GM18861 (cell line): ENCODE results near the gene POLA2.
A peak's percentile ranks its signal among the peaks of the same experiment; 100 is the strongest.
"Not testable (repeated sequence)": the region's sequence is repeated elsewhere in the genome, so short reads cannot be mapped to it uniquely, and the experiment has no call there.

Experiments
- ATAC-seq: cut with Tn5 transposase; IDR thresholded peaks from one replicate; pipeline ENCODE4 v1.9.1; 2021; ENCODE audit not compliant: unreplicated experiment

POLA2 gene

DNA sequence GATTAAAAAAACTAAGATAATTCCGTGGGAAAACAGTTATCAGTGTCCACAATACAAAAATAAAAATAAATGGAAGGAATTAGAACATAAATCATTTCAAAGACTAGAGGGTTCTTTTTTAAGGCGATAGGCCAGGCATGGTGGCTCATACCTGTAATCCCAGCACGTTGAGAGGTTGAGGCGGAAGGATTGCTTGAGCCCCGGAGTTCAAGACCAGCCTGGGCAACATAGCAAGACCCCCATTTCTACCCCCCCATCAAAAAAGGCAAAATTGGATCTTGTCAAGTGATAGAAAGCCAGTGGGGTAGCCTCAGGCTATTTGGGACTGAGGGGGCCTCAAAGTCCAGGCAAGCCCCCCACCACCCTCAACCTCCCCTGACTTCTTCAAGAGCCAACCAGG lies 20.6 kb upstream of the POLA2 start:
- ATAC-seq: no peak

DNA sequence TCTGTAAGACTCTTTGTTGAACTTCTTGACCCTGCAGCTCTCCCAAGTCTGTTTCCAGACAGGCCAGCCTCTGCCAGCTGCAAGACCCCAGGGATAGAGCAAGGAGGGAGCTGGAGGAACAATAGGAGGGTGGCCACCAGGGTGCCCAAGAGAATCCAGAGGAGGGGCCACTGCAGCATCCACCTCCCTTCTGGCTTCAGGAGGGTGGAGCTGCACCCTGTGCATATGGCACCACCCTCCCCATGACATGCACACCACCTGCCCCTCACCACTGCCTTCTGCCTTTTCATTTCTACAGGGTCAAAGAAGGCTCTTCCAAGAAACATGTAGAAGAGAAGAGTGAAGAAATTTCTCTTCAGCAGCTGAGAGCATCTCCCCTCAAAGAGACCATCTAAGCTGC lies 20.1 kb upstream of the POLA2 start:
- ATAC-seq: no peak

DNA sequence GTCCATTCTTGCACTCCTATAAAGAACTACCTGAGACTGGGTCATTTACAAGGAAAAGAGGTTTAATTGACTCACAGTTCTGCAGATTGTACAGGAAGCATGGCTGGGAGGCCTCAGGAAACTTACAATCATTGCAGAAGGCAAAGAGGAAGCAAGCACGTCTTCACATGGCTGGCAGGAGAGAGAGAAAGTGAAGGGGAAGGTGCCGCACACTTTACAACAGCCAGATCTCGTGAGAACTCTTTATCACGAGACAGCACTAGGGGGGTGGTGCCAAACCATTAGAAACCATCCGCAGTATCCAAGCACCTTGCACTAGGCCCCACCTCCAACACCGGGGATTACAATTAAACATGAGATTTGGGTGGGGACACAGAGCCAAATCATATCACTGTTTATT lies 19.4 kb upstream of the POLA2 start:
- no peak for ATAC-seq

DNA sequence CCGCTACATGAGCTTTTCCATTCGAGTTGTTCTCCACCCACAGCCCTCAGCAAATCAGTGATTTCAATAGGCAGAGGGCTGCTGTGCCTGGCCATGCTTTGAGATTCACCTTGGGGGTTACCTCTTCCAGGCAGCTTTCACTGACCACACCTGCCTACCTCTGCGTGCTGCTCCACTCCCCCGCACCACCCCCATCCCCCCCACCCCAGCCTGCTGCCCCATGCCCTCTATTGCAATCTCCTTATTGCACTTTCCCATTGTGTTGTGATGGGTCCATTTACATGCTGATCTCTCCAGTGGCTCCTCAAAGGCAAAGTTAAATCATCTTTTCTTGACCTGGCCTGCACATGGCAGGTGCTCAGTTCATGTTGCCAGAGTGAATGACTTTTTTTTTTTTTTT lies 18.0 kb upstream of the POLA2 start:
- ATAC-seq: no peak

DNA sequence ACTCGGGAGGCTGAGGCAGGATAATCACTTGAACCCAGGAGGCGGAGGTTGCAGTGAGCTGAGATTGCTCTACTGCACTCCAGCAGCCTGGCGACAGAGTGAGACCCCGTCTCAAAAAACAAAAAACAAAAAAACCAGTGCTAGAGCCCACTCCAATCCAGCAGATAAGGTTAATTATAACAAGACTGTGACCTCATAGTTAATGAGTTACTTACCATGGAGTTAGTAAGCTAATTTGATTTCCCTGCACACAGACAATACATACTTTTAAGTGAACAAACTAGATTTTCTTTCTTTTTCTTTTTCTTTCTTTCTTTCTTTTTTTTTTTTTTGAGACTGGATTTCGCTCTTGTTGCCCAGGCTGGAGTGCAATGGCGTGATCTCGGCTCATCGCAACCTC lies 16.7 kb upstream of the POLA2 start:
- ATAC-seq: not testable (repeated sequence)

DNA sequence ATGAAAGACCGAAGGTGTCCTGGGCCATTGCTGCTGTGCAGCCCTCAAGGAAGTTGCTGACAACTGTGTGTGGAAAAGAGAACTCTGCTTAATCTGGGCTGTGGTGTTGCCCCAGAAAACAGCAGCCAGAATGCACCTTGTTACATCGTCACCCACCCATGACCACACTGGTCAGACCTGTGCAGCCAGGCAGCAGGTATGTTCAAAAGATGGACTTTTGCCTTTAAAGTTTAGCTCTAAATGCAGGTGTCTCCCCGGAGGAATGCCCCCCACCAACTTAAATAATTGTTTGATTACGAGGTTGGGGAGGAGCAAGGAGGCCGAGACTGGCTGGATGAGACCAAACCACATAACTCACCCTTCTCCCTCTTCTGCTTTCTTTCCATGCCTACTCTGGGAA lies 15.3 kb upstream of the POLA2 start:
- ATAC-seq: no peak

DNA sequence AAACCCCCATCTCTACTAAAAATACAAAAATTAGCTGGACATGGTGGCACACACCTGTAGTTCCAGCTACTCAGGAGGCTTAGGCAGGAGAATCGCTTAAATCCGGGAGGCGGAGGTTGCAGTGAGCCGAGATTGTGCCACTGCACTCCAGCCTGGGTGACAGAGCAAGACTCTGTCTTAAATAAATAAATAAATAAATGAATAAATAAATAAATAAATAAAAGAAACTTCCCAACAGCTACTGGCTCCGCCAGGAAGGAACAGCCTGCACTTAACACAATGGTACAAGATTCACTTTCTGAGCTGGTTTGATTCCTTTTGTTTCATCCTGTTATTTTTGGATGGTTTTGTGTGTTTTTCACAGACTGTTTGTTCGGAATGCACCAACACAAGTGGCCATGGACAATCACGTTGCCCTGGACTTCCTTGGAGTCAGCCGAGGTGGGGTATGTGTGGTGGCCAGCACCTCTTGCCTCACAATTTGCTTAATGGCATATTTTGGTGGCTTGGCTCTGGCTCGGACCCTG lies 13.5 kb upstream of the POLA2 start:
- ATAC-seq: not testable (repeated sequence)

DNA sequence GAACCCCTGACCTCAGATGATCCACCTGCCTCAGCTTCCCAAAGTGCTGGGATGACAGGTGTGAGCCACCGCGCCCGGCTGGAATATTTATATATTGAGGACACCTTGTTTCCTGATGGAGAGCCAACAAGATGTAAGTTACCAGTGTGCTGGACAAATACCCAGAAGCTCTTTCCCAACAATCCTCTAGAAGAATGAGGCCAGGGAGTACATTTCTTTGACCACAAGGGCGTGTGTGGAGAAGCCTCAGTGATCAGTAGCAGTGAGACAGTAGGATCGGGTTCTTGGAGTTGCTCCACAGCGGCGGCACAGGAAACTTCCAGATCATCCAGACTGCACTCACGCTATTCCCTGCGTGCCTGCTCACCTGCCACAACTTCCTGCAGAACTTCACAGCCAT lies 10.3 kb upstream of the POLA2 start:
- no peak for ATAC-seq

DNA sequence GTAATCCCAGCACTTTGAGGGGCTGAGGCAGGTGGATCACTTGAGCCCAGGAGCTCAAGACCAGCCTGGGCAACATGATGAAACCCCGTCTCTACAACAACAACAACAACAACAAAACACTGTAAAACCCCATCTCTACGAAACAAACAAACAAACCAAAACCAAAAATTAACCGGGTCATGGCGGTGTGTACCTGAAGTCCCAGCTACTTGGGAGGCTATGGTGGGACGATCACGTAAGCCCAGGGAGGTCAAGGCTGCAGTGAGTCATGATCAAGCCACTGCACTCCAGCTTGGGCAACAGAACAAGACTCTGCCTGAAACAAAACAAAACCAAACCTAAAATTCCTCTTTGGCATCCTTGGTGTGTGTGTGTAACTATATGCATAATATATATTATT lies 7.0 kb upstream of the POLA2 start:
- ATAC-seq: no peak

DNA sequence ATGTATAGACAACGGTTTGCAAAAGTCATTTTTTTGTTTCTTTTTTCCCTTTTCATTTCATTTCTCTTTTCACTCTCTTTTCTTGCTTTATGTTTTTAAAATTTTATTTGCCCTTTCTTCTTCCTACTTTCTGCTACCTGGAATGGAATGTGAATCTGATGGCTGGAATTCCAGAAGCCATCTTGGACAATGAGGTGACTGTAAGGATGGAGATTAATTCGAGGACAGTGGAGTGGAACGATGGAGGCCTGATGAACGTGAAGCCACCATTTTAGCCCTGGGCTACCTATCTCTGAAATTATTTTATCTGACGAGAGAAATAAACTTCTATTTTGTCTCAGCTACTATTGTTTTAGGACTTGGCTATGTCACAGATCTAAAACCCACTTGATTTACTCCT lies 2.8 kb upstream of the POLA2 start:
- no peak for ATAC-seq

DNA sequence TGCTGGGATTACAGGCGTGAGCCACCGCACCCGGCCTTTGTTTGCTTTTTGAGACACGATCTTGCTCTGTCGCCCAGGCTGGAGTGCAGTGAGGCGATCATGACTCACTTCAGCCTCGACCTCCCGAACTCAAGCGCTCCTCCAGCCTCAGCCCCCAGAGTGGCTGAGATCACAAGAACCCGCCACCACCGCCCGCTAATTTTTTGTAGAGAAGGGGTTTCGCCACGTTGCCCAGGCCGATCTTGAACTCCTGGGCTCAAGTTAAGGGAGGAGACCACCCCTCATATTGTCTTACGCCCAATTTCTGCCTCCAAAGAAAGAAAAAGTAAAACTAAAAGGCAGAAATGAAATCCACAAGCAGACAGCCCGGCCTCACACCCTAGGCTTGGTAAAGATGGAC lies 1.5 kb upstream of the POLA2 start:
- no peak for ATAC-seq

DNA sequence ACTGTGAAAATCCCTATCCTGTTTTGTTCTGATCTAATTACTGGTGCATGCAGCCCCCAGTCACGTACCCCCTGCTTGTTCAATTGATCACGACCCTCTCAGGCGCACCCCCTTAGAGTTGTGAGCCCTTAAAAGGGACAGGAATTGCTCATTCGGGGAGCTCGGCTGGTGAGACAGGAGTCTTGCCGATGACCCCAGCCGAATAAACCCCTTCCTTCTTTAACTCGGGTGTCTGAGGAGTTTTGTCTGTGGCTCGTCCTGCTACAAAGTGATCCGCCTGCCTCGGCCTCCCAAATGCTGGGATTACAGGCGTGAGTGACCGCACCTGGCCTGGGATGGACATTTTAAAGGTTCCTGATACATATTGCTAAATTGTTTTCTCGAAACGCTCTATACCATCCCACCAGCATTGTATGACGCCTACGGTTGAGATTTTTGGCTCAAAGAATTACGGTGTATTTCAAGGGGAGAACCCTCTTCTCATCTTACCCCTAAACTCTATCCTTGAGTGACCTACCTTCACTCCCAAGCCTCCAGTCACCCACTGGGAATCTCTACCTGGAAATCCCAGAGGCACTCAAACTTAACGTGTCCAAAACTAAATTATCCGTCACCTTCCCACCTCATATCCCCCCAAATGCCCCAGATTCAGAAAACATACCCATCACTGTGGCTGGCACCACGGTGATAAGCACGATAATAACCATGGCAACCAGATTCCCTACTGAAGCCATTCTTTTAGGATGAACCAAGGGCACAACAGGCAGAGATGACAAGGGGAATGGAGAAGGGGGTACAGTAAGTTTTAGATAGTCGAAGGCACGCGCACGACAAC lies 789 bp upstream of the POLA2 start:
- ATAC-seq: peak; percentile 20

DNA sequence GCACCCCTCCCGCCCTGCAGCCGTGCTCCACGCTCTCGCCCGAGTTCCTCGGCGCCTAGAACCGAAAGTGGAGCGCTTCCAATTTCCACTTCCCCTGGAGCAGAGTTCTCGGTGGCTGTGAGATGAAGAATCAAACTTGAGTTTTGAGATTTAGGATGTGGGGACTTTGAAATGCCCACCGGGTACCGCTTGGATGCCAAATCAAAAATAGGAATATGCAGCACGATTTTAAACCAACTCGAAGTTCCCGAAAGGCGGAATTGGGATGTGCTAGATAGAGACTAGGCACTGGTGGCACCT lies 569 bp downstream of the POLA2 start:
- ATAC-seq: no peak

DNA sequence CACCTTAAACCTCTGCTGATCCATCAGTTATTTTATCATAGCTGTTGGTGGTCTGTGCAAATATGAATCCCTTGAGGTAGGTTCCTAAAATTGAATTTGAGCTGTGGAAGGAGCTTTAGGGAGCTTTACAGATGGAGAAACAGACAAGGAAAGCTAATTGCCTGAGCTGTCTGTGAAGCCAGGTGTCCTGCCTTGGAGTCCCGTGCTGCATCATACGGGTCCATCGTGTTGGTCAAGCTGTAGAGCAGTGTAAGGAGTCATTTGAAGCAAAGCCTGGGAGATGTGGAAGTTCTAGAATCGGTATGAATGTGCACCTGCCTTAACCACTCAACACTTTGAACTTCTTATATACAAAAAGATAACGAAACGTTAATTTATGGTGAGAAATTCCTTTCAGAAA lies 1.0 kb downstream of the POLA2 start:
- ATAC-seq: no peak

DNA sequence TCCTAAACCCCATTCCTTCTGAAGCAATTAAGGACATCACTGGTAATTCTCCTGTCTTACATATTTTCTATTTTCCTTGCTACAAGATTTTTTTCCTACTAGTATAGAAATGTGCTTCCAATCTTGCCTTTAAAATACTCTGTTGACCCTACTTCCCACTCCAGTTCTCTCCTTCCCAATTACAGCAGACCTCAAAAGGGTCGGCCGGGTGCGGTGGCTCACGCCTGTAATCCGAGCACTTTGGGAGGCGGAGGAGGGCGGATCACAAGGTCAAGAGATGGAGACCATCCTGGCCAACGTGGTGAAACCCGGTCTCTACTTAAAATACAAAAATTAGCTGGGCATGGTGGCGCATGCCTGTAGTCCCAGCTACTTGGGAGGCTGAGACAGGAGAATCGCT lies 3.0 kb downstream of the POLA2 start:
- not testable (repeated sequence) for ATAC-seq

DNA sequence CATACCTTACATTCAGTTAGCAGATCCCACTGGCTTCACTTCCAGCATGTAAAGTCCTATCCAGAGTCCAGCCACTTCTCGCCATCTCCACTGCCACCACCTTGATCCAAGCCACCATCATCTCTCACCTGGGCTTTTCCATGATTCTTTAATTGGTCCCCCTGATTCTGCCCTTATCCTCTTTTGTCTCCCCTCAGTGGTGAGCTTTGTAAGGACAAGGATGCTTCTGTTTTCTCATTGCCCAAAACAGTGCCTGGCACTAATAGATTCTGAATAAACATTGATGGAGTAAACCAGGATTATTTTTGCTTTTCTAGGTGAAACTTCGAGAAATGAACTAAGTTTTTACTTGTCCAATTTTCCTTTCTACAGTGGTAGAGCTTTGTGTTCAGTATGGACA lies 4.4 kb downstream of the POLA2 start:
- ATAC-seq: no peak

DNA sequence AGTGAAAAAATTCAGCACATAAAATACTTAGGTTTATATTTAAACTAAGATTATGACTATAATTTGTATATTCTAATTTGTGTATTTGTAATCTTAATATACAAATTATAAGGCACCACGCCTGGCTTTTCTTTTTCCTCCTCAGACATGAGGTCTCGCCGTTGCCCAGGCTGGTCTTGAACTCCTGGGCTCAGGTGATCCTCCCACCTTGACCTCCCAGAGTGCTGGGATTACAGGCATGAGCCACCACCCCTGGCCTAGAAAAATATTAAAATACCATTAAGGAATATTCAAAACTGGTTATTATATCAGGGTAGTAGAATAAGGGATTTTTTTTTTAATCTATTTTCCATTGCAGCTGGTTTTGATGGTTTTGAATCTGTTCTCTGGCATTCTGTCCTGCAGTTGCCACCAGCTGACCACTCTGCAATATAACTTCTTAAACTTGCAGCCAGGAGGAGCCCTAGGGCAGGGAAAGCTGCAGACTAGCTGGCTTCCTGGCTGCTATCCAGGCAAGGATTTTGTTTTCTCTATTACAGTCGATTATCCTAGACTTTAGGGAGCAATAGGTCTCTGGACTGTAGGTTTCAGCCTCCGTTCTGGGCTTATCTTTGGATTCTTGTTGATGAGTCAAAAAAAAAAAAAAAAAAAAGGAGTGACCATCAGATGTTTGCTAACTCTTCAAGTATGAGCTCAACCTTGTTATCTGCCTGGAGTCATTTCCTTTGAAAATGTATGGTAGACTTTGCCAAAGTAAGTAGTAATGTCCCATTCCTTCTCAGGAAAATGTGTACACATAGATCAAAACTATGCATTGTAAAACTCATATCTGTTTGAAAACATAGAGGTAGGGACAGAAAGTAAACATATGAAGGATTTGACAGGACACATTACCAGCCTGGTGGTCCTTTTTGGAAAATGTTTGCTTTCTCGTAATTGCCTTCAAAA lies 13.2 kb downstream of the POLA2 start:
- ATAC-seq: no peak

DNA sequence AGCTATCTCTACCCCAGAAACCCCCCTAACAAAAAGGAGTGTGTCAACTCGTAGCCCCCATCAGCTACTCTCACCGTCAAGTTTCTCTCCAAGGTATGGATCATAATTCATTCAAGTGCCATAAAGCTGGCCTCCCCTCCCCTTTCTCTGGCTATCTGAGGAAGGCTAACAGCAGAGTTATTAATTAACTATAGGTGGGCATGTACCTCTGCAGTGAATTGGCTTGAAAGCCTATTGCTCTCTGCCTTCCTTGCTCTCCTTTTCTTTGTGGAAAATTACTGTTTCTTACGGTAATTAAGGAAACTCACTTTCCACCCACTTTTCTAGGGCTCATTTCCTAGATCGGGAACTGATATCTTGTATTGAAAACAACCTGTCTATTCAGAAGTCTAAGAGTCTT lies 14.1 kb downstream of the POLA2 start:
- ATAC-seq: no peak

DNA sequence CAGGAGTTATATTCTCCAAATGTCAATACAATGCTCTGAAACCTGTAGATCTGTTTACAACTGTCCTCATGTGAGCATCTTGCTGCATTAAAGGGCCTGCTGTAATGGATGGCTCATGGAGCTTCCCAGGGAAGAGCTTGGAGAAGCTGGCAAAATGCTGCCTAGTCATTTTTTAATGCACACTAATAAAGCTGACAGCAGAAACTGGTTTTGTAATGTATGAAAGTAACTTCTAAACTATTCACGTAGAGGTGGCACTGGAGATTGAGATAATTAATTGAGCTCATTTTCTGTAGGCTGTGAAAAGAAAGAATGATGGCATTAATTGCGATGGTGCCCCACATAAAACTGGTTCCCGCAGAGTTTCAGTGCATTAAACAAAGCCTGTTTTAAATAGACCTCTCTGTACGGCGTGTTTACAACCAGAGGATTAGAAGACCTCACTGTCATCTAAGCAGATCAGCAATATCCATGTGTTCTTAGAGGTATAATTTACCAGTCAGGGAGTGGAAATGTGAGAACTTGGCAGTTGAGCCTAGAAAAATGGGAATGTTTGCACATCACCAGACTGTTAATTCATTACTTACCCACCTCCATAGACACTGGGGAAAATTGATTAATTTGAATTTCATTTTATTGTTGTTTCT lies 16.0 kb downstream of the POLA2 start:
- no peak for ATAC-seq

DNA sequence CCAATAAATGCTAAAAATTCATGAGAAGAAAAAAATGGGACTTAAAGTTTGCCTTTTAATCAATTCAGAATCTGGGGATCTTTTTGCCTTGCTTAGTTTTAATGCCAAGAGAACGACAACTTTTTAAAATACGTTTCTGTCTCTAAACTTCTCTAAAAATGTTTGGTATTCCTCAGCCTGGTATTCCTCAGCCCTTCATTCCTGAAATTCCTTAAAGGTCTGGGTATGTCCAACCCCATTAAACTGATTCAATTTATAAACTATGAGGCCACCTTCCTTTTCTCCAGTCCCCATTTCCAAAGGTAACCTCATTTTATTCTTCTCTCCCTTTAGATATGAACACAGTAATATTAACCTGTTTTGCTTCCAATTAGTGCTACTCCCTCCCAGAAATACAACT lies 16.6 kb downstream of the POLA2 start:
- ATAC-seq: no peak

DNA sequence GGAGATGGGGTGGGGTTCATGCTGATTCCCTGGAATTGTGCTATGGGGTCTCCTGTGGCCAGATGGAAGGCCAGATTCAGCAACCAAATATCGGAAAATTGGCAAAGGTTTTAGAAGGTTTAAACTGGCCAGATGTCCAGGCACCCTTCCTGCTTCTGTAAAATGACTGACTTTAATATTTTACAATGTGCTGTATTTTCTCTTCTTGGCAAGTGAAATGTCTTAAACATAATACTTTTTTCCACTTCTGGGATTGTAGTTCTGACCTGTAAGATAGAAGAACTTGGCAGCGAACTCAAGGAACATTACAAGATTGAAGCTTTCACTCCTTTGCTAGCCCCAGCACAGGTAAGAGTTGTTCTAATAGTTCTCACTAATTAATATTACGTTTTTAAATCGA lies 17.5 kb downstream of the POLA2 start:
- ATAC-seq: no peak
